HG03025 (cell line): Measurements from ENCODE around the gene ROR1.

Experiments
- ATAC-seq: cut with Tn5 transposase; IDR thresholded peaks from one replicate; pipeline ENCODE4 v1.9.1; 2021; ENCODE audit warnings: mild to moderate bottlenecking, moderate library complexity; ENCODE audit not compliant: unreplicated experiment, low FRiP score

The ROR1 gene

GRCh38 chr1:63955370-63956145, 181.7 kb downstream of the ROR1 start:
- no peak for ATAC-seq

GRCh38 chr1:63958556-63958955, 184.7 kb downstream of the ROR1 start:
- no peak for ATAC-seq

- ATAC-seq: no peak
These were observed 186.5 kb downstream of the ROR1 start for GRCh38 chr1:63960326-63960725.

GRCh38 chr1:63966016-63966415, 192.2 kb downstream of the ROR1 start:
- ATAC-seq: no peak

GRCh38 chr1:63967901-63968300, 194.1 kb downstream of the ROR1 start:
- ATAC-seq: no peak

- ATAC-seq: no peak
These were observed 195.0 kb downstream of the ROR1 start for GRCh38 chr1:63968663-63969440.

GRCh38 chr1:63969441-63969901, 195.7 kb downstream of the ROR1 start:
- ATAC-seq: no peak

- no peak for ATAC-seq
These were observed 197.7 kb downstream of the ROR1 start for GRCh38 chr1:63971557-63971956.

- ATAC-seq: no peak
These were observed 199.2 kb downstream of the ROR1 start for GRCh38 chr1:63973005-63973419.

- no peak for ATAC-seq
These were observed 201.1 kb downstream of the ROR1 start for GRCh38 chr1:63974966-63975365.

- ATAC-seq: no peak
These were observed 201.7 kb downstream of the ROR1 start for GRCh38 chr1:63975481-63975880.

- ATAC-seq: no peak
These were observed 202.2 kb downstream of the ROR1 start for GRCh38 chr1:63976006-63976405.

- ATAC-seq: no peak
These were observed 203.6 kb downstream of the ROR1 start for GRCh38 chr1:63977466-63977865.

- ATAC-seq: no peak
These were observed 207.1 kb downstream of the ROR1 start for GRCh38 chr1:63980740-63981407.

GRCh38 chr1:63981408-63981773, 207.6 kb downstream of the ROR1 start:
- ATAC-seq: no peak

GRCh38 chr1:63982201-63982600, 208.4 kb downstream of the ROR1 start:
- no peak for ATAC-seq

GRCh38 chr1:63983391-63984256, 209.8 kb downstream of the ROR1 start:
- ATAC-seq: no peak

GRCh38 chr1:63984257-63984929, 210.6 kb downstream of the ROR1 start:
- ATAC-seq: no peak

- no peak for ATAC-seq
These were observed 211.1 kb downstream of the ROR1 start for GRCh38 chr1:63984930-63985290.
